SK-MEL-5 (cell line): ENCODE results near the gene CRIP3. TPM values are rescaled to one million over a fixed set of nuclear protein-coding genes. Genes with fewer than 3 reads are reported as not detected.
"Not testable (repeated sequence)": the region's sequence is repeated elsewhere in the genome, so short reads cannot be mapped to it uniquely, and the experiment has no call there.

Experiments
- DNase-seq: peaks from one replicate; pipeline ENCODE4 v3.0.0-alpha.2; 2016; ENCODE audit warnings: low read depth, low spot score
- in situ Hi-C: cut with HindIII; loops from 2 replicates; pipeline ENCODE4 v1.10.0; 2016; ENCODE audit warnings: low sequenced_read_pairs, high pct_unique_total_duplicates, low pct_unique_long_range_greater_than_20kb
- polyA plus RNA-seq, 2 experiments: library from polyadenylated mRNA; depleted of rRNA; stranded (reverse); fragments of >200 nt; gene quantifications; 2 replicates each; pipeline ENCODE4 v1.2.3, GENCODE V29; 2015
- total RNA-seq: library from RNA; depleted of rRNA; stranded (reverse); fragments of >200 nt; shearing (Covaris generic); gene quantifications from 2 replicates; pipeline ENCODE4 v1.2.3, GENCODE V29; 2014; rRNA removed

The CRIP3 gene, protein sequence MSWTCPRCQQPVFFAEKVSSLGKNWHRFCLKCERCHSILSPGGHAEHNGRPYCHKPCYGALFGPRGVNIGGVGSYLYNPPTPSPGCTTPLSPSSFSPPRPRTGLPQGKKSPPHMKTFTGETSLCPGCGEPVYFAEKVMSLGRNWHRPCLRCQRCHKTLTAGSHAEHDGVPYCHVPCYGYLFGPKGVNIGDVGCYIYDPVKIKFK
- not detected in 2 replicates for total RNA-seq
- polyA plus RNA-seq (2015; cell fraction: cytosol; rRNA removed): not detected in 2 replicates
- not detected in 2 replicates for polyA plus RNA-seq (2015; cell fraction: nucleus; rRNA removed)

GRCh38 chr6:43308101-43308989 is at the start of gene CRIP3:
CRIP3 (minus strand) TSS chr6:43308826; CDS start chr6:43308792, 34 bp downstream.
- DNase-seq: no peak
- in situ Hi-C loops: no loop called here

DNA sequence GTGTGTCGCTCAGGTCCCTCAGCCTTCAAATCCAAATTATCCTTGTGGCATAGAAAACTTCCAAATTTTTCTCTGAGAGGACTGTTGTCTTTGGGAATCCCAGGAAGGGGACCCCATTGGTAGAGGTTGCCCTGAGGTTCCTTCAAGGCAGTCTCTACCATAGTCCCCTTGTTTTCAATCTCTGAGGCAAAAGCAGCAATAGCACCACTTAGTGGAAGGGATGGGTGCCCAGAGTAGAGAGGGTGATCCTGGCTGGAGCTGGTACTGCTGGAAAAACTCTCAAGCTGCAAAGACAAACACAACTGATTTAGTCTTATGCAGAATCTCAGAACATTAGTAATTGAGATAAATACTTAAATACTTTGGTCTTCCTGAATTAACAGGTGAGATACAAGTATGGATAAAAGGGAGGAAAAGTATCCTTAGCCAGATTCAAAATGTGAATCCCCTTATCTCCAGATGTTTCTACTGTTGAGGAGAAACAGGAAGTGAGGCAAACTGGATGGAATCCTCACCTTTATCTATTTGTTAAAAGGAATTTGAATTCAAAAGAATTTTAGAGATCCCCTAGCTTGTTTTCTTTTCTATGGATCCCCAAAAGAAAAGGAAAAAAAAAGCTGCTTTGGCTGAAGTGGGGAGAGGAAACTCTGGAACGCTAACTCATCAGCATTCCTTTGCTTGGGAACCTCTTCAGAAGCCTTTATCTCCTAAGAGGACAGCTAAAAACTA is 47.4 kb upstream of the CRIP3 start:
- in situ Hi-C loops: no loop called here
- peak; percentile 44 for DNase-seq

DNA sequence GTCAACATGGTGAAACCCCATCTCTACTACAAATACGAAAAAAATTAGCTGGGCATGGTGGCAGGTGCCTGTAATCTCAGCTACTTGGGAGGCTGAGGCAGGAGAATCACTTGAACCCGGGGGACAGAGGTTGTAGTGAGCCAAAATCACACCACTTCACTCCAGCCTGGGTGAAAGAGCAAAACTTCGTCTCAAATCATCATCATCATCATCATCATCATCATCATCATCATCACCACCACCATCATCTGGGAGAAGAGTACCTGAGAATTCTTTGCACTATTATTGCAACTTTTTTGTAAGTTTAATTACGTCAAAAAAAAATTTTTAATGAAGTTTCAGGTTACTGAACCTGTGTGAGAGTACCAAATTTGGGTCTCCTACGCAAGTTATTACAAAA is 43.3 kb upstream of the CRIP3 start:
- in situ Hi-C loops, DNase-seq: not testable (repeated sequence)

DNA sequence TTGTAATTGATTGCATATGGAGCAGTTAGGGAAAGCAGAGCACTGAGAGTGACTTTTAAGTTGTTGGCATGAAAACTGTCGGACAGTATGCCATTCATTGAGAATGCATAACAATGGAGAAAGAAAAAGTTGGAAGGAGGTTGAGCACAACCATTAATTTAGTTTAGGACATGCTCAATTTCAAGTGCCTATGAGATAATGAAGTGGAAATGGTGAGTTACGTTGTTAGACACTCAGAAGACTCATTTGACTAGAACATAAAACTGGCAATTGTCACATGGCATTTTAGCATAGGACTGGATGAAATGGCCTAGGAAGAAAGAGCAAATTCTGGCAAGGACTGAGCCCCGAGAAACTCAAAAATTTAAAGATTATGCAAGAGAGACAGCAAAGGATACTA is 38.8 kb upstream of the CRIP3 start:
- in situ Hi-C loops: no loop called here
- DNase-seq: no peak

- no peak for DNase-seq
- in situ Hi-C loops: no loop called here
These were observed 38.4 kb upstream of the CRIP3 start for GRCh38 chr6:43347021-43347420.

GRCh38 chr6:43346243-43346642 is 37.6 kb upstream of the CRIP3 start:
- in situ Hi-C loops, DNase-seq: not testable (repeated sequence)

DNA sequence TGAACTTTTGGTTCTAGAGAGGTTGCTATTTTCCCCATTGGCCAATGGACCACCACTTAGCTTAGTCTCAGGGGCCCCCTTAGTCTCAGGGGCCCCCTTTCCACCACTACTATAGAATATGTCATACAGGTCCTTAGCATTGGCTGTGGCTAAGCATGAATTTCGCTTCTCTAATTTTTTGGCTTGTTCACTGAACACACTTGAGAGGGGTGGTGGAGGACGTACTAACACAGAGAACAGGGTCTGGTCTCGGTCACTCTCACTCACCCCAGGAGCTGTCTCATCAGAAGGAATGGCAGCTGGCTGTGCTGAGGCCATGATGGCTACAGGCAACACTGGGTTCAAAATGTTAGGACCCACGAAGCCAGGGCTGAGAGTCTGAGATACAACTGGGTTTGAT is 30.5 kb upstream of the CRIP3 start:
- DNase-seq: no peak
- in situ Hi-C loops: no loop called here

DNA sequence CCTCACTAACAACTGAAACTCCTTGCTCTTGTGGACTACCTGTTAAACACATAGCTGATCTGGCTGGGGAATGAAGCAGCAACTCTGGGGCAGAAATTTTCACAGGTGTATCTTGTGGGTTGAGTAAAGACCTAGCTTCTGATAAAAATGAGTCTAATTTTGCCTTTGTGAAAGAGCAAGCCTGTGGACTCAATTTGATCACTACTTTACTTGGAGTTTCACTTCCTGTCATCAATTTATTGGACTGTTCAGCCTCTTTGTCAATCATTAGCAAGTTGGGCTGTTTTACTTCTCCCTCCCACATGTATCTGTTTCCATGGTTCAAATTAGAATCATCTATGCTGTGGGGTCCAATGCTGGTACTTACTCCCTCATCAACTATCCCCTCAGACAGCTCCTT is 29.6 kb upstream of the CRIP3 start:
- in situ Hi-C loops: no loop called here
- no peak for DNase-seq

- in situ Hi-C loops: no loop called here
These were observed 27.8 kb upstream of the CRIP3 start for GRCh38 chr6:43336382-43336781.

DNA sequence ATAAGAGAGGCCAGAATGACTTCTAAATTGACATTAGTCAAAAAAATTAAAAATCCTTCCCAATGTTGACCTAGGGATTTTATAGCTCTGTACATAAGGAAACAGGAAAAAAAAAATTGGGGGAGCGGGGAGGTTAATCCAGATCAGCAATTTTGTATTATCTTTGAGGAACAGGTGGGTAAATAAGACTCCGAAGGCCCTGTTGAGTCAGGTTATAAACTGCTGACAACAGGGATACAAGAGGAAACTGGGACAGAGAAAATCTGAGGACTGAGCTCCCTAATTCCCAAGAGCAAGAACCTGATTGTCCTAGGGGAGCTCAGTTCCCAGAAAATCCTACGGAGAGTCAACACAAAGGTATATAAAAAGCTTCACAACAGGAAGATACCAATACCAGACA is 26.8 kb upstream of the CRIP3 start:
- DNase-seq: no peak
- in situ Hi-C loops: no loop called here

More at GRCh38 chr6:43336382-43336781, 27.8 kb upstream of the CRIP3 start:
- no peak for DNase-seq

GRCh38 chr6:43334466-43335095 is 26.0 kb upstream of the CRIP3 start:
- DNase-seq: peak; percentile 83
- in situ Hi-C loops: no loop called here

- no peak for DNase-seq
- in situ Hi-C loops: no loop called here
These were observed 23.3 kb upstream of the CRIP3 start for GRCh38 chr6:43331891-43332290.

- in situ Hi-C loops: no loop called here
- no peak for DNase-seq
These were observed 22.8 kb upstream of the CRIP3 start for GRCh38 chr6:43331470-43331869.

- in situ Hi-C loops: no loop called here
- no peak for DNase-seq
These were observed 19.9 kb upstream of the CRIP3 start for GRCh38 chr6:43328528-43328927.

- no peak for DNase-seq
- in situ Hi-C loops: no loop called here
These were observed 17.2 kb upstream of the CRIP3 start for GRCh38 chr6:43325876-43326275.

GRCh38 chr6:43318011-43318410 is 9.4 kb upstream of the CRIP3 start:
- no peak for DNase-seq
- in situ Hi-C loops: no loop called here

DNA sequence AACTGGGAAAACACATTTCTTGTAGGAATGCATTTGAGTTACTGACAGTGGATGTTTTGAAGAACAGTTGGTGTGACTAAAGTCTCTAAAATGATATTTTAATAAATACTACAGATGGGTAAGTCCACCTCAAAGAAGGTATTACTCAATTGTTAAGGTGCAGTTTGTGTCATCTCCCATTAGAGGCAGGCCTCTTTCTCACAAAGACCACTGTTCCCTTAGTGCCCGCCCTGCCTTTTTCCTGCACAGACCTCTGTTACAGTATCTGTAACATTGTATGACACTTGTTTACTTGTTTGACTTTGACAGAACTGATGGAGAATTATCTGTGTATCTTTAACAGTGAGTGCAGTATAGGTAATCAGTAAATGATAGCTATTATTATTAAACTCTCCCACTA is 5.2 kb upstream of the CRIP3 start:
- DNase-seq: no peak
- in situ Hi-C loops: no loop called here

GRCh38 chr6:43311666-43312065 is 3.0 kb upstream of the CRIP3 start:
- no peak for DNase-seq
- in situ Hi-C loops: no loop called here
